Activated CD4-positive, alpha-beta T cell treated with anti-CD3 and anti-CD28 coated beads for 36 hours (primary cell): ENCODE results near the gene BIRC2. TPM values are rescaled to one million over a fixed set of nuclear protein-coding genes. Genes with fewer than 3 reads are reported as not detected.
"Not testable (repeated sequence)": the region's sequence is repeated elsewhere in the genome, so short reads cannot be mapped to it uniquely, and the experiment has no call there.

Experiments used
- ATAC-seq: fragments of 200-7000 bp; cut with Tn5 transposase; one replicate; pipeline ENCODE4 v1.10.0; 2021; ENCODE audit warnings: mild to moderate bottlenecking, moderate library complexity
- CTCF ChIA-PET: fragments of 350-600 bp; sonication (Branson Sonifier 250); formaldehyde crosslinking; loops from one replicate; lab custom pipeline; 2021; ENCODE audit warnings: antibody characterized with exemption; lab: Charles Lee
- POLR2A ChIA-PET: fragments of 350-600 bp; sonication (Branson Sonifier 250); formaldehyde crosslinking; loops from one replicate; lab custom pipeline; 2021; ENCODE audit warnings: antibody characterized with exemption, inconsistent platforms; lab: Charles Lee
- DNase-seq: peaks from one replicate; pipeline ENCODE4 v3.0.0-alpha.2; 2020
- H3K27ac Mint-ChIP-seq: one replicate; pipeline ENCODE4 v1.8.0; 2021; ENCODE audit warnings: mixed read lengths
- H3K27me3 Mint-ChIP-seq: one replicate; pipeline ENCODE4 v1.8.0; 2021; ENCODE audit warnings: mixed read lengths
- H3K36me3 Mint-ChIP-seq: one replicate; pipeline ENCODE4 v1.8.0; 2021; ENCODE audit warnings: low read depth, mixed read lengths
- H3K4me1 Mint-ChIP-seq: one replicate; pipeline ENCODE4 v1.8.0; 2021; ENCODE audit warnings: mixed read lengths
- H3K4me3 Mint-ChIP-seq: one replicate; pipeline ENCODE4 v1.8.0; 2021; ENCODE audit warnings: mild to moderate bottlenecking, moderate library complexity, mixed read lengths
- H3K9me3 Mint-ChIP-seq: one replicate; pipeline ENCODE4 v1.8.0; 2021; ENCODE audit warnings: low read depth, mixed read lengths
- intact Hi-C, 2 experiments: fragments of 100-400 bp; cut with DNase I in 1 of 2; cut with micrococcal nuclease in 1 of 2; formaldehyde crosslinking; loops; one replicate each; pipeline versions ENCODE4 v1.14.2 to v1.15.1; 2022 to 2024; cut with DNase I, micrococcal nuclease
- total RNA-seq, 2 experiments: library from RNA; stranded (reverse); gene quantifications; one replicate each; pipeline ENCODE4 v1.2.3, GENCODE V29; 2021

The BIRC2 gene
- total RNA-seq, result 10 to 100 TPM; 33.0 to 48.8 TPM

DNA sequence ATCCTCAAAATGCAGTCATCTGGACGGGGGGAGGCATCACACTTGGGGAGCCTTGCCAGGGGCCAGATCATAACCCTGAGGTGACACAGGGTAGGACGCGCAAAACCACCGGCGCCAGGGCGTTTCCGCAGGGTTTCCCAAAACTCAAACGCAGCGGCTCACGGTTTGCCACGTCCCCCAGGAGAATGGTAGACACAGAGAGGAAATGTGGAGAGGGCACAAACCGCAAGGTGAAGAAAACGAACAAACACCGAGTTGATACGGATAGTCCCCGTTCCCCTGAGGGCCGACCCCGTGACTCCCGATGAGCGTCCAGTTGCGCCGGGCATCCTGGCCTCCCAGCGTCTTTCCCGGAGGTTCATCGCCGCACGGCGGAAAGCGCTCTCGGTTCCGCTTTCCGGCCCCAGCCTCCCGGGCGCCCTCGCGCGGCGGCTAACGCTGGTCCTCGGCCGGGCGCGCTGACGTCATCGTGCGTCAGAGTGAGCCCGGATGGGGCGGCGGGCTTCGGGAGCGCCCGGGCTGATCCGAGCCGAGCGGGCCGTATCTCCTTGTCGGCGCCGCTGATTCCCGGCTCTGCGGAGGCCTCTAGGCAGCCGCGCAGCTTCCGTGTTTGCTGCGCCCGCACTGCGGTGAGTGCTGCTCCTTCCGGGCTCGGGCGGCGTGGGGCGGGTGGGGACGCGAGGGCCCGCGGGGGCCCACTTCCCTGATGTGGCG lies at the start of gene BIRC2:
Gene BIRC2, plus strand, starts transcription at position 467 of the 714 bp plus-strand sequence. CDS start 2,641 bp downstream, outside the sequence.
- Mint-ChIP-seq H3K36me3 (peaks cover 28% of the 10 kb centered on the region), H3K27ac (peak within 1 kb of the TSS; percentile 99), H3K9me3 (no peaks in the 10 kb centered on the region), H3K4me1 (peaks cover 40% of the 10 kb centered on the region), H3K4me3 (peak within 1 kb of the TSS; percentile 94), H3K27me3 (no peaks in the 10 kb centered on the region)
- DNase-seq (peak; percentile 98), ATAC-seq (peak; percentile 89)
- POLR2A ChIA-PET, result no interaction called here
- intact Hi-C loops, result loop anchor here (1.0 to 5.0 kb wide), 9 partner anchors 30 to 432 kb away; partner anchors contain the start of genes BIRC3 (in 2 of the 2), TMEM123 (in 2 of the 2) and CEP126 (in 1 of the 2)
- CTCF ChIA-PET, result interaction anchor here (0.6 to 4.5 kb wide), 5 partner anchors 11 to 170 kb away, joined by 3 to 34 read pairs (median 3); no protein-coding TSS in a partner anchor

DNA sequence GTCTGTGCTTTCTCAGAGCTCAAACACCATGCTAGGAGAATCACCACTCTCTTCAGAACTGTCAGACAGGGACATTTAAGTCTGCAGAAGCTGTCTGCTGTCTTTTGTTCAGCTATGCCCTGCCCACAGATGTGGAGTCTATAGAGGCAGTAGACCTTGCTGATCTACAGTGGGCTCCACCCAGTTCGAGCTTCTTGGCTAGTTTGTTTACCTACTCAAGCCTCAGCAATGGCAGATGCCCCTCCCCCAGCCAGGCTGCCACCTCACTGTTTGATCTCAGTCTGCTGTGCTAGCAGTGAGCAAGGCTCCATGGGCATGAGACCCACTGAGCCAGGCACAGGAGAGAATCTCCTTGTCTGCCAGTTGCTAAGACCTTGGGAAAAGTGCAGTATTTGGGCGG lies 46.2 kb upstream of the BIRC2 start:
- POLR2A ChIA-PET, intact Hi-C loops, H3K27ac Mint-ChIP-seq, H3K4me3 Mint-ChIP-seq, H3K27me3 Mint-ChIP-seq: not testable (repeated sequence)
- Mint-ChIP-seq H3K9me3 (peaks cover 20% of the 10 kb centered on the region), H3K4me1 (peaks cover 50% of the 10 kb centered on the region), H3K36me3 (peaks cover 17% of the 10 kb centered on the region)
- CTCF ChIA-PET, result interaction anchor here (1.4 to 2.4 kb wide), 2 partner anchors 11 to 12 kb away, joined by 7 to 12 read pairs; no protein-coding TSS in a partner anchor
- peak; percentile 15 for ATAC-seq
- peak; percentile 61 for DNase-seq

- H3K4me3 Mint-ChIP-seq, result no peak overlapping the region
- peaks cover 20% of the 10 kb centered on the region for H3K9me3 Mint-ChIP-seq
- intact Hi-C loops, result no loop called here
- POLR2A ChIA-PET, result no interaction called here
- CTCF ChIA-PET, result interaction anchor here (1.1 to 2.0 kb wide), 2 partner anchors 8 to 22 kb away, joined by 3 to 12 read pairs; no protein-coding TSS in a partner anchor
- no peak overlapping the region for H3K27ac Mint-ChIP-seq
- DNase-seq (no peak), ATAC-seq (no peak)
- H3K36me3 Mint-ChIP-seq, result peaks cover 17% of the 10 kb centered on the region
- peaks cover 64% of the 10 kb centered on the region for H3K4me1 Mint-ChIP-seq
- no peaks in the 10 kb centered on the region for H3K27me3 Mint-ChIP-seq
These were observed 44.8 kb upstream of the BIRC2 start for GRCh38 chr11:102302241-102302640.

GRCh38 chr11:102304686-102305085 lies 42.3 kb upstream of the BIRC2 start:
- Mint-ChIP-seq H3K36me3 (peaks cover 12% of the 10 kb centered on the region), H3K27me3 (no peaks in the 10 kb centered on the region), H3K27ac (peak overlapping the region; percentile 78), H3K4me1 (peaks cover 70% of the 10 kb centered on the region), H3K4me3 (peak overlapping the region; percentile 18), H3K9me3 (peaks cover 17% of the 10 kb centered on the region)
- intact Hi-C loops, result loop anchor here in 1 of 2 experiments (5.0 kb wide), 1 partner anchor 43 kb away; the partner anchor contains the start of gene BIRC2
- peak; percentile 12 for ATAC-seq
- ChIA-PET POLR2A (no interaction called here), CTCF (no interaction called here)
- DNase-seq, result no peak

DNA sequence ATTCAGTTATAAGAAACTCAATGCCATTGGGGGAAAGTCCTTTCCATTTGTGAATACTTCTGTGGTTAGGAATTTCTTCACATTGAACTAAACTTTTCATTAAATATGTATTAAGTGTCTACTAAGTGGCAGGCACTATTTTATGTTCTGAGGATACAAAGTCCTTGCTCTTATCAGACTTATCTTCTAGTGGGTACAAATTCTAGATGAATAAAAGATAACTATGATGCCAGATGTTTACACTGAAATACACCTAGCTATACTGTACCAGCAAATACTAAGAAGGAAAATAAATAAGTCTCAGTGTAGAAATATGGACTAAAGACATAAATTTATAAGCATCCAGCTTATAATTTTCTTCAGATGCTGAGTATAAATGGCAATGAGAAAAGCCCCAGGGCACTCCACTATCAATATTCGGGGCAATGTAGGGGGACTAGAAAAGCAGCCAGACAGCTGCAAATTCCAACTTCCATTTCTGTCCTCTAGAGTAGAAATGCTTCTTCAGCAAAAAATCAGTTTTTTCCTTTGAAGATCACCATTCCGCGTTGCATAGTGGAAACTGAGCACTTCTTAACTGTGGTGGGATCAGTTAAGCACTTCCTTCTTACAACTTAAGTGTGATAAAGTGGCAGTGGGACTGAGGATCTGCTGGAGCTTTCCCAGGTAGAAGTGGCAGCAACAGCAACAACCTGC lies 41.5 kb upstream of the BIRC2 start:
- CTCF ChIA-PET, result interaction anchor here (0.6 to 12.0 kb wide), 10 partner anchors 10 to 361 kb away, joined by 3 to 222 read pairs (median 4); no protein-coding TSS in a partner anchor
- no peak for ATAC-seq
- Mint-ChIP-seq H3K4me3 (peak overlapping the region; percentile 54), H3K36me3 (peaks cover 12% of the 10 kb centered on the region), H3K9me3 (peaks cover 17% of the 10 kb centered on the region), H3K27ac (peak overlapping the region; percentile 86), H3K27me3 (no peaks in the 10 kb centered on the region), H3K4me1 (peaks cover 61% of the 10 kb centered on the region)
- no peak for DNase-seq
- POLR2A ChIA-PET, result interaction anchor here (0.6 to 1.1 kb wide), 3 partner anchors 13 to 134 kb away, joined by 3 to 5 read pairs (median 5); no protein-coding TSS in a partner anchor
- intact Hi-C loops, result loop anchor here (1.0 to 5.0 kb wide), 2 partner anchors 9 to 42 kb away; partner anchors contain the start of gene BIRC2 (in 1 of the 2)

DNA sequence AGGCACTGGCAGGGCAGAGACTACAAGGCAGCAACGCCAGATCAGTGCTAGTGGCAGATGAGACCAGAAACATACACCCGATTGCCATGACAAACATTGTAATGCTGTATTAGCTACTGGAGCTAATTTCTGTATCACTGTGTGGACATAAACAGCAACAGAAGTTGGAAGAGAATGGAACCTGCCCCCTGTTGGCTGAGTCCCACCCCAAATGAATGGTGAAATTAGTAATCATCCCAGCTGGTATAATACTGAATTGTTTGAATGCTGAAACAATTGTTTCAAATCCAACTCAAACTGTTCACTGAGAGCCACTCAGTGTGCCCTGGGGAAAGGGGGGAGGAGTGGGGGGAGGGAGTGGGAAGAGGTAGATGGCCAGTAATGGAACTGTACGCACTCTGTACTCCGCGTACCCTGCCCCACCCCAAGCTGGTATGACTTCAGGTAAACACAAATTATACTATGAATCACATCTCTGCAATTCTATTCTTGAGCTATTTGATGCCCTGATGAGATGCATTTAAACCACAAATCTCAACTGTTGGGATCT lies 40.9 kb upstream of the BIRC2 start:
- H3K27ac Mint-ChIP-seq, result peak overlapping the region; percentile 86
- H3K27me3 Mint-ChIP-seq, result no peaks in the 10 kb centered on the region
- CTCF ChIA-PET, result interaction anchor here (0.6 to 12.0 kb wide), 9 partner anchors 10 to 360 kb away, joined by 3 to 222 read pairs (median 4); no protein-coding TSS in a partner anchor
- intact Hi-C loops, result loop anchor here (1.0 to 5.0 kb wide), 2 partner anchors 8 to 41 kb away; partner anchors contain the start of gene BIRC2 (in 1 of the 2)
- H3K9me3 Mint-ChIP-seq, result peaks cover 17% of the 10 kb centered on the region
- peaks cover 12% of the 10 kb centered on the region for H3K36me3 Mint-ChIP-seq
- no peak for DNase-seq
- H3K4me1 Mint-ChIP-seq, result peaks cover 55% of the 10 kb centered on the region
- POLR2A ChIA-PET, result interaction anchor here (0.6 to 1.1 kb wide), 2 partner anchors 12 to 133 kb away, joined by 3 to 5 read pairs; no protein-coding TSS in a partner anchor
- peak overlapping the region; percentile 54 for H3K4me3 Mint-ChIP-seq
- peak; percentile 48 for ATAC-seq

DNA sequence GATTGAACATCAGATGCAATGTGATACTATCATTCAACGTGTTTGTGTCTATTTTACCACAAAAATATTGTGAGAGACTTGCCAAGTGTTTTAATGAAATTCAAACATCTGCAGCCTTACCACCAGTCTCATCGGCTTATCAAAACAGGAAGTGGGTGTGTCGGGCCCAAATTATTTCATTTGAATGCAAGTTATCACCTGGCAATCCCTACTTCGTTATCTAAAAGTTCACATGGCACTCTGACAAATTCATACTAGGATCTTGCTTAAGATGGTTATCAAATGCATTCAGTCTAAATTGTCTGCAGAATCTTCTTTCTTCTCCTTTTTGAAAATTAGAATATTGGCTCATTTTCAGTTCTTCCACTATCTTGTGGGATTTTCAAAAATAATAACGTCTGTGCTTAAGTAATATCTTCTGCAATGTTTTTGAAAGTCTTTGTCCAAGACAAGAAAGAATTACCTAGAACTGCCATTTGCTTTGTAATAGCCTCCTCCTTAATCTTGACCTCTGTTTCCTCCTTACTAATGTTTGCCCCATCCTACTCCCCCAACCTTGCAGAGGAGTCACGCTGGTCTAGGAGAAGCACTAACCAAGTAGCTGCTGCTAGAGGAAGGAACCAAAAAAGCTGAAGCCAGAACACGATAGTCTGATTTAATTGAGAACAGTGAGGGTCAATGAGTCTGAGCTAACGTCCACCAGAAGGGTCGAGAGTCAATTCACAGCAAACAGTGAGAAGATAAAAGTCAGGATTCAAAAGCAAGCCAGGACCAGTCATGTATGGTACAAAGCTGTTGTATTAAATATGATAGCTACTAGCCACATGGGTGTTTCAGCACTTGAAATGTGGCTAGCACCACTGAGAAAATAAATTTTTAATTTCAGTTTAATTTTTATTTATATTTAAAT lies 39.9 kb upstream of the BIRC2 start:
- CTCF ChIA-PET, result interaction anchor here (1.0 to 12.0 kb wide), 5 partner anchors 9 to 290 kb away, joined by 3 to 222 read pairs (median 5); partner anchors contain the start of gene BIRC3
- DNase-seq (no peak), ATAC-seq (peak; percentile 49)
- peak overlapping the region; percentile 54 for H3K4me3 Mint-ChIP-seq
- intact Hi-C loops, result loop anchor here (1.0 to 5.0 kb wide), 3 partner anchors 7 to 40 kb away; partner anchors contain the start of gene BIRC2 (in 1 of the 2)
- H3K9me3 Mint-ChIP-seq, result peaks cover 10% of the 10 kb centered on the region
- peaks cover 9% of the 10 kb centered on the region for H3K36me3 Mint-ChIP-seq
- H3K4me1 Mint-ChIP-seq, result peaks cover 50% of the 10 kb centered on the region
- H3K27ac Mint-ChIP-seq, result peak overlapping the region; percentile 86
- POLR2A ChIA-PET, result interaction anchor here (1.0 kb wide), 1 partner anchor 14 kb away, joined by 3 read pairs; no protein-coding TSS in a partner anchor
- no peaks in the 10 kb centered on the region for H3K27me3 Mint-ChIP-seq

- DNase-seq (no peak), ATAC-seq (no peak)
- peaks cover 10% of the 10 kb centered on the region for H3K9me3 Mint-ChIP-seq
- no peak overlapping the region for H3K27ac Mint-ChIP-seq
- peaks cover 6% of the 10 kb centered on the region for H3K36me3 Mint-ChIP-seq
- CTCF ChIA-PET, result interaction anchor here (1.0 to 12.0 kb wide), 5 partner anchors 8 to 289 kb away, joined by 3 to 222 read pairs (median 8); partner anchors contain the start of gene BIRC3
- H3K4me3 Mint-ChIP-seq, result no peak overlapping the region
- intact Hi-C loops, result loop anchor here in 1 of 2 experiments (1.0 to 5.0 kb wide), 2 partner anchors 9 to 40 kb away; partner anchors contain the start of gene BIRC2
- H3K27me3 Mint-ChIP-seq, result no peaks in the 10 kb centered on the region
- peaks cover 55% of the 10 kb centered on the region for H3K4me1 Mint-ChIP-seq
- POLR2A ChIA-PET, result interaction anchor here (1.0 kb wide), 1 partner anchor 13 kb away, joined by 3 read pairs; no protein-coding TSS in a partner anchor
These were observed 39.3 kb upstream of the BIRC2 start for GRCh38 chr11:102307727-102308038.

- DNase-seq, result peak; percentile 57
These were observed 37.1 kb upstream of the BIRC2 start for GRCh38 chr11:102309621-102310541.

More at GRCh38 chr11:102309621-102310541, 37.1 kb upstream of the BIRC2 start:
- H3K4me3 Mint-ChIP-seq, result no peak overlapping the region
- ChIA-PET CTCF (interaction anchor here (0.6 to 12.0 kb wide), 7 partner anchors 18 to 290 kb away, joined by 3 to 222 read pairs (median 3); no protein-coding TSS in a partner anchor), POLR2A (no interaction called here)
- intact Hi-C loops, result loop anchor here in 1 of 2 experiments (5.0 kb wide), 1 partner anchor 37 kb away; the partner anchor contains the start of gene BIRC2
- H3K36me3 Mint-ChIP-seq, result peaks cover 3% of the 10 kb centered on the region
- H3K9me3 Mint-ChIP-seq, result no peaks in the 10 kb centered on the region
- H3K27me3 Mint-ChIP-seq, result no peaks in the 10 kb centered on the region
- peaks cover 59% of the 10 kb centered on the region for H3K4me1 Mint-ChIP-seq
- no peak for ATAC-seq
- no peak overlapping the region for H3K27ac Mint-ChIP-seq
